Activated T-cell treated with anti-CD3 and anti-CD28 coated beads for 4 hours (primary cell): ENCODE results near the gene SMYD3.

Experiments
- DNase-seq: peaks from one replicate; pipeline ENCODE4 v3.0.0-alpha.2; 2020

The SMYD3 gene

DNA sequence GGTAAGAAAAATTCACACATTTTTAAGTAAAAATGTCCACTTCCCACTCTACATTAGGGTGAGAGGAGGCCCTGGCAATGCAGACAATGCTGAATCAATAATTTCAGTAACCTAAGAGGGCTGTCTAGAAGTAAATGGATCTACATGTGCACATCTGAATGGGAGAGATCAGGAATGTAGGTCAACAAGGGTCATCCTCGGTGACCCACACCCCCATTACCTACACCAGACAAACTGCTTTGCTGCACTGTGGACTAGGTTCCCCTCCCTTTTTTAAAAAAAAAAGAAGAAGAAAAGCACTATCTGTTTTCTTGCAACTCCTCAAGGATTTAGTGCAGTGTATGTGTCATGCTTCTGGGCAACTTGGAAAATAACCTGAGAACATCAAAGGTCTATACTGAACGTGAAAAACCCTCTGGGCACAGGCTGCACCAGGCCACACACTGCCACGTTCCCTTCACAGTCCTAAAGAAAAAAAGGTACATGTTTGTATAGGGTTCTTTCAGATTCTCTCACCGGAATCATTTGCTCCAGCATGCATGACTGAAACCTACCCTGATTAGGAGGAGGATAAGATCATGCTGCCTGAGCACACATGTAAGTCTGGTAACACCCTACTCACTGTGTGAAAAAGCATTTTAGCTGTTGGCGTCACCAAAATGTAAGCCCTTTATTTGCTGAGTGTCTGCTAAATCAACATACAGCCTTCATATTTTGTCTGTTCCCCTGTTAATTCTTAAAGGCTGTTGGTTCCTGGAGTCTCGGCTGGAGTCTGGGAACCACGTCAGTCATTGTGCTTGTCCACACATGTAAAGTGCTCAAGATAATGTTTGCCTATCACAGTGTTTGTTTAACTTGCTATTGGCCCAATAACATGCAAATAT, 341.0 kb downstream of the SMYD3 start:
- DNase-seq = no peak

GRCh38 chr1:246164764-246165163, 342.3 kb downstream of the SMYD3 start:
- no peak for DNase-seq

DNA sequence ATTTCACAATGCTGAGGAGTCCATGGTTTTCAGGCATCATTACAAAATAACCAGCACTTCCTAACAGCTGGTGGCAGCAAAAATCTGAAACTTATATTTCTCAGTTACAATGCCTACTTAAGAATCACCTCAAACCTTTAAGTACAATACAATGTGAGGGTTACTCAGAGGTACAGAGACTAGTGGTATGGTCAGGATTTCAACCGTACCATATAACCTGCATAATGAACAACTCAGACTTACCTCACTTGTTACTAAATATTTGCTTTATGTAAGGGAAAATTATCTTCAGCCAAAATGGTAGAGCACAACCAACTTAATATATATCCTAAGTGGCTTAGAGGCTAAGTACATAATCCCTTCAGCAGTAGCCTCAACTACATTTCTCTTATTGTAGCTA, 344.5 kb downstream of the SMYD3 start:
- no peak for DNase-seq

GRCh38 chr1:246161626-246162025, 345.5 kb downstream of the SMYD3 start:
- no peak for DNase-seq

DNA sequence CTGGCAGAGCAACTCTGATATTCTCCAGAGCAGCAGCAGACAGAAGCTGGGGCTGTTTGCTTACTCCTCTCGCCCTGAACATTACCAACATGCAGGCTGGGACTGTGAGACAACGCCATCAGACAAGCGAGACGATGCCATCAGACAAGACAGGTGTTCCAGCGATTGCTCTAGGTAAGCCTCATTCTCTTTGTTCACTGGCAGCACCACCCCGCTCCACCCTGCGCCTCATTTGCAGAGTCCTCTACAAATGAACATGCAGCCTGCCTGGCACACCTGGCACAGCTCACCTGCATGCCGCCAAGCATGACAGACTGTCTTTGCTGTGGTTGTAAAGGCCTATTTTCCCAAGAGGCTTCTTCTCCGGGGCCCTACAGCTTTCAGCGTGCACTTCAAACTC, 346.2 kb downstream of the SMYD3 start:
- DNase-seq = no peak

GRCh38 chr1:246160374-246160773, 346.7 kb downstream of the SMYD3 start:
- DNase-seq = no peak

DNA sequence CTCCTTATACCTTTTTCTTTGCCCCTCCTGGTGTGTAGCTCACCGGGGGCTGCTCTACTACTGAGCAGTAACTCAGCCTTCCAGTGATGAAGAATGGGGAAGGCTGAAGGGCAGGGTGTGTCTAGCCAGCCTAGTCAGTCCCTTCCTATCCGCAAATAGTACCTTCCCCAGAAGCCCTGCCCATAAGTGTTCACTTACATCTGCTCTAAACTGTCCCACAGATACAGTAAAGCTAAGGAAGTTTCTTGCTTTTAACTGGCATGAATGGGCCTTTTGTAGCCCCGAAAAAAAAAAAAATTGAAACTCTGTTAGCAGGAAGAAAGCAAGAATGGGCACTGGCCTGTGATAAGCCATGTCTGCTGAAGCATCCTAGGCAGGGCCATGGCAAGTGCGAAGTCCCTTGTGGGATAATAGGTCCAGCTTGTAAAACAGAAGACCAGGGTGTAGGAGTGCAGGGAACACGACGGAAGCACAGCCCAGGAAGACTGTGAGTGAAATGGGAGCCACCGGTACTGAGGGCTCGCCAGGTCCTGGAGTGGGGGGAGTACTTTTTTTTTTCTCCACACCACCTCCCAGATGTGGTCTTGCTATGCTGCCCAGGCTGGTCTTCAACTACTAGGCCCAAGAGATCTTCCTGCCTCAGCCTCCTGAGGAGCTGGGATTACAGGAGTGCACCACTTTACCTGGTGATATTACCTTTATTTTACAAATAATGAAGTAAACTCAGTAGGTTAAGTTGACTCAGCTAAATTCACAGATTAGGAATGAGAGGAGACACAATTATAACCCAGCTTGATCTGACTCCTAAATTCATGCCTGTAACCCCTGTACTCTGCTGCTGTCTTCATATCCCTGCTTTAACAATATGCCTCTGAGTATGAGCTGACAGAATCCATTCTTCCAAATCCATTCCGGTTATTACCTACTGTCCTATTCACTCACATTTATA, 347.5 kb downstream of the SMYD3 start:
- DNase-seq = no peak

GRCh38 chr1:246158131-246158530, 348.9 kb downstream of the SMYD3 start:
- DNase-seq = no peak

DNA sequence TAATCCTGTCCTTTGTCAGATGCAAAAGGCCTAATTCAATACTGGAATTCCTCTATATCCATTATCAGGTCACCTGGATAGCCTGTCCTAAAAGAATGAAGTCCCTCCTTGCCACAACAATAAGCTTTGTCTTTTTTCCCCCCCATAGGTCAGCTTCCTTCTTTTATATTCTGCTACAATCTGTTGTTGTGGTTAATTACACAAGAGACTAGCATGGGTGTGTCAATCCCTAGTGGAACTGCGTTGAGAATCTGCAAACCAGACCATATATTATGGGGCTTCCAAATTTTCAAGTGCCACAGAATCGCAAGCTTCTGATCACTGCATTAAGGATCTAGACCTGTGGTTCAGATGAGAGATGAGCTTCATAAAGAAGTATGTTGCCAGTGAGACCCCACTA, 349.6 kb downstream of the SMYD3 start:
- no peak for DNase-seq

DNA sequence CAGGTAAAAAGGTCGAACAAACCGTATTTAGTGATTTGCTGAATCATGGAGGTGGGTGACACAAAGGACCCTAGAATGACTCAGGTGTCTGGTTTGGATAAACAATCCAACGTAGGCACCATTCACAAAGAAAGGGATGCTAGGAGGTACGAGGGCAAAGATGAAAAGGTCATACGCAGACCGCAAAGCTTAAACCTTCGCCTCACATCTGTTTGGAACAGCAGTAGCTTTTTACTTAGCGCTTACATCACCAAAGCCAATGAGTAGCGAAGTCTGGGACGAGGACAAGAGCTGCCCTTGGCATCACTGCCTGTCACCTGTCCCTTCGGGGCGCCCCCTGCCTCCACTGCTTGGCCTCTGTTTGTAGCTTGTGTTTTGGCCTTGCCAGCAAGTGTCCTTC, 350.2 kb downstream of the SMYD3 start:
- no peak for DNase-seq

GRCh38 chr1:246155923-246156322, 351.2 kb downstream of the SMYD3 start:
- no peak for DNase-seq

DNA sequence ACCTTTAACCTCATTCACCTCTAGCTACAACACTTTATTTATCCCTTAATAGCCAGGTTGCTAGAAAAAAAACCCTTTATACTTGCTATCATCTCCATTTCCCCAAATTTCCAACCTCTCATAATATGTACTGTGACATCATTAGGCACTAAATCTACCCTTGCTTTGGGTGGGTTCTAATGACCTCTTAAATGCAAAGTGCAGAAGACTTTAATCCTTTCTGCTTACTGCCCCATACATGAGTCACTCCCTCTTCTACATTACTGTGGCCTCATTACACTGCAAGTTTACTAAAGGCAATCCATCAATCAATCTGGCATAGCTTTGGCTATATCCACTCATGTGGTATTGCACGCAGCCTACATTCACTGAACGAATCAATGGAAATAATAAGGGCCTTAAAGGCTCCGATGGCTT, 353.3 kb downstream of the SMYD3 start:
- DNase-seq = no peak

DNA sequence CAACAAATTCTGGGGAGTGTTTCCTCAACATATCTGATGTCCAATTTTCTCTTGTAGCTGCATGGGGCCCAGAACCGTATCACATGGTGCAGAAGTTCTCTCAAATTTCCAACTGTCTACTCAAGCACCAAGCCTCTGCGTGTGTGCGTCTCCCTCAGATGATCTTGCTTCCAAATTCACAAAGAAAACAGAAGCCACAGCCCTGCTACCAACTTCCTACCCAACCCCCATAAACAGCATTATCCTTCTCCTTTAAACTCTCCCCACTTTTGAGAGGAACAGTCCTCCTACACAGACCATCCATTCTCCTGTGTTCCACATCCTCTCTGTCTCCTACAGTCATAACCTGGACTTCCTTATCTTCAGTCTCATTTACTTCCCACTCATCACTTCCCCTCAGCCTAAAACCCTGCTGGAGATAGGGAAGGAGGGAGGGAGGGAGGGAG, 354.1 kb downstream of the SMYD3 start:
- no peak for DNase-seq

- no peak for DNase-seq
Observed at GRCh38 chr1:246151796-246152434, 355.2 kb downstream of the SMYD3 start.

GRCh38 chr1:246149543-246149942, 357.5 kb downstream of the SMYD3 start:
- DNase-seq = no peak

- no peak for DNase-seq
Observed at GRCh38 chr1:246147524-246148461, 359.3 kb downstream of the SMYD3 start.

DNA sequence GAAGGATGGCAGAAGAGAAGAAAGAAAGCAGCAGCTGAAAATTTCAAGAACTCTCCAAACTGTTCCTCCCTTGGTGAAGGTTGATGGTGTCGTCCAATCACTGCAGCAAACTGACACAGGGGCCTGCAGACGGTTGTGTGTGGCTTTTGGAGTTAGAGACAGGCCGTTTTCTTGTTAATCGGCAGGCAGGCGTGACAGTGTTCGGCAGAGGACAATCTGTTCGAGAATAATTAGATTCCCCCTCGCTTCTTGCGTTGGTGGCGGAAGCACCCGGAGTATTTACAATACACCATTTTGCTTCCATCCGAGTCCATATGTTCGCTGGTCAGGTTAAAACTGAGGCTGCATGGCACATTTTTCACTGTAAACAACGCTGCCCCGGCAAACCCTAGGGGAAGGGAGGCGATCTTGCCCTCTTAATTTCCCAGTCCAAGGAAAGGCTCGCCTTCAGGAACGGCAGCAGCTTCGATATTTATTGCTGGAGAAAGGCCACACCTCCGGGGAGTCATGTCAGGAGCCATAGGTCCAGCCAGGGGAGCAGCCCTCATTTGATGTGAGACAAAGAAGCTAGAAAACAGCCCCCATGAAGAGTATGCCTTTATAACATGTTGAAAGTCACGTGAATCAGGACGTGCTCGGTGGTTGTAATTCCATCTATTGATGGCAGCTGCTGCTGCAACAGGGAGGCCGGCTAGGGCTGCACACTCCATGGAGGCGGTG, 360.1 kb downstream of the SMYD3 start:
- DNase-seq = no peak

DNA sequence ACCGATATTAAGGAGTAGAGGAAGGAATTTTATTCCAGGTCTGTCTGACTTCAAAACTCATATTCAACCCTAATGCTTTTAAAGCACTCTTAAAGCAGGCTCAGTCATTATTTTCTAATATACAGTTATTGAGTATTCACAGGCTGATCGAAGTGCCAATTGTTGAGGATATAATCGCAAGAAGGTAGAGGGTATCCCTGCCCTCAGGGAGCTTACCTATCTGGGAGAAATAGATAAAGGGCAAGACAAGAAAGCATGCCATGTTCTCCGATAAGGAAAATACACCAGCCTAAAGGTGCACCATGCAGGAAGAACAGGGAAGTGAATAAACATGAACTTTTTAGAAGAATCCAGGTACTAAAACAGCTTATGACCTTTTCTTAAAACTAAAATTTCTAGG, 361.2 kb downstream of the SMYD3 start:
- DNase-seq = no peak

- DNase-seq = no peak
Observed at GRCh38 chr1:246144931-246145330, 362.1 kb downstream of the SMYD3 start.

DNA sequence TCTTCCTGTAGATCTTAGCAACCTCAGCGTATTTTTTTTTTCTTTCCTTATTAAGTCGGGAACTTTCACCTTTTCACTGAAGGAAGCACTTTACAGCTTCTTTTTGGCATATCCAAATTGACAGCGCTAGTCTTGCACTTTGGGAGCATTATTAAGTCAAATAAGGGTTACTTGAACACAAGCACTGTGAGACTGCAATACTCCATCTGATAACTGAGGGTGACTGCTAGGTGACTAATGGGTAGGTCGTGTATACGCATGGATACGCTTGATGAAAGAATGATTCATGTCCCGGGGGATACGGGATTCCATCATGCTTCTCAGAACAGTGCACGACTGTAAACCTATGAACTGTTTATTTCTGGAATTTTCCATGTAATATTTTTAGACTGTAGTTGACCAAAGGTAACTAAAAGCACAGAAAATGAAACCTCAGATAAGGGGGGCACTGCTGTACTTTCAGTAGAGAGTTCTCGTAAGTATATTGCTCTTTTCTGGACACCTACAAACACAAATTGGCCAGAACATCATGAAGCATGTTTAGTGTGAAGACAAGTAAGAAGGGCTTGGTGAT, 364.7 kb downstream of the SMYD3 start:
- DNase-seq = no peak

DNA sequence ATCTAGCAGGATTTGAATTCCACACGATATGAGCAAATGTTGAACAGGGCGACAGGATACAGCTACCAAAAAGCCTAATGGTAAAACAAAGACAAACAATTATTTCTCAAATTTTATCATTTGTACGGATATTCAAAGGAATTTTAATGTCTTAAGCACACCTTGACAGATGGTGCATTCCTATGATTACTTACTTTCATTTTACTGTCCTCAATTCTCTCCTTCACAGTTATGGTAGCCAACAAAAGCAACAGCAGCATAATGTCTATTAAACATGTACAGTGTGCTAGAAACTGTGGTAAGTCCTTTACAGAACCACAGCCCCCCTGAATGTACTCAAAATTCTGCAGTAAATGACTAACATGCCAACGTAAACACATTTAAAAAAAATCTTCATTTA, 365.8 kb downstream of the SMYD3 start:
- no peak for DNase-seq
